ENCODE results near the gene TCP1.

Gene TCP1

GRCh38 chr6:159789377-159790148 lies at the start of gene TCP1:
Gene TCP1 (minus strand): TSS chr6:159789602. CDS start chr6:159789468, 134 bp downstream.
- H3K36me3 ChIP-seq (ENCODE audit: insufficient read depth, low read length): peaks cover 64% of the 10 kb centered on the region

GRCh38 chr6:159838020-159838744 lies 48.8 kb upstream of the TCP1 start:
- no peak overlapping the region for H3K27ac ChIP-seq

More at GRCh38 chr6:159789377-159790148, at the start of gene TCP1:
- peak; percentile 99 for DNase-seq (ENCODE audit: low read depth, low spot score)
- H3K27ac ChIP-seq: peak within 1 kb of the TSS; percentile 90
- TF ChIP-seq FOXP2 (optimal IDR thresholded peaks at IDR 0.05; ENCODE audit: control extremely low read depth, extremely low read length, insufficient read depth): peak; percentile 78
- no peak for TF ChIP-seq EZH2 (IDR thresholded peaks at IDR 0.05)
- peak; percentile 99 for TF ChIP-seq POLR2AphosphoS5 (IDR thresholded peaks at IDR 0.05; ENCODE audit: borderline replicate concordance, low read depth, low read length)
- H3K9ac ChIP-seq (ENCODE audit: insufficient read length): peak within 1 kb of the TSS; percentile 99
- no peaks in the 10 kb centered on the region for H3K9me3 ChIP-seq (ENCODE audit: low read depth, low read length)
- peak within 1 kb of the TSS; percentile 89 for H3K4me3 ChIP-seq

GRCh38 chr6:159837511-159837910 lies 48.1 kb upstream of the TCP1 start:
- Histone ChIP-seq H3K9ac (ENCODE audit: insufficient read length) (no peak overlapping the region), H3K36me3 (ENCODE audit: insufficient read depth, low read length) (no peaks in the 10 kb centered on the region), H3K9me3 (ENCODE audit: low read depth, low read length) (no peaks in the 10 kb centered on the region), H3K4me3 (no peak overlapping the region), H3K27ac (no peak overlapping the region)
- DNase-seq (ENCODE audit: low read depth, low spot score): no peak
- TF ChIP-seq EZH2 (IDR thresholded peaks at IDR 0.05) (no peak), FOXP2 (optimal IDR thresholded peaks at IDR 0.05; ENCODE audit: control extremely low read depth, extremely low read length, insufficient read depth) (no peak), POLR2AphosphoS5 (IDR thresholded peaks at IDR 0.05; ENCODE audit: borderline replicate concordance, low read depth, low read length) (no peak)

More at GRCh38 chr6:159838020-159838744, 48.8 kb upstream of the TCP1 start:
- Histone ChIP-seq H3K9ac (ENCODE audit: insufficient read length) (no peak overlapping the region), H3K36me3 (ENCODE audit: insufficient read depth, low read length) (no peaks in the 10 kb centered on the region), H3K4me3 (no peak overlapping the region), H3K9me3 (ENCODE audit: low read depth, low read length) (no peaks in the 10 kb centered on the region)
- no peak for DNase-seq (ENCODE audit: low read depth, low spot score)
- TF ChIP-seq EZH2 (IDR thresholded peaks at IDR 0.05): no peak
- TF ChIP-seq FOXP2 (optimal IDR thresholded peaks at IDR 0.05; ENCODE audit: control extremely low read depth, extremely low read length, insufficient read depth): no peak
- no peak for TF ChIP-seq POLR2AphosphoS5 (IDR thresholded peaks at IDR 0.05; ENCODE audit: borderline replicate concordance, low read depth, low read length)

GRCh38 chr6:159836718-159837490 lies 47.5 kb upstream of the TCP1 start:
- Histone ChIP-seq H3K9me3 (ENCODE audit: low read depth, low read length) (no peaks in the 10 kb centered on the region), H3K36me3 (ENCODE audit: insufficient read depth, low read length) (no peaks in the 10 kb centered on the region), H3K27ac (no peak overlapping the region), H3K4me3 (no peak overlapping the region), H3K9ac (ENCODE audit: insufficient read length) (no peak overlapping the region)
- DNase-seq (ENCODE audit: low read depth, low spot score): no peak
- TF ChIP-seq EZH2 (IDR thresholded peaks at IDR 0.05): no peak
- no peak for TF ChIP-seq FOXP2 (optimal IDR thresholded peaks at IDR 0.05; ENCODE audit: control extremely low read depth, extremely low read length, insufficient read depth)
- TF ChIP-seq POLR2AphosphoS5 (IDR thresholded peaks at IDR 0.05; ENCODE audit: borderline replicate concordance, low read depth, low read length): no peak

GRCh38 chr6:159833997-159834603 lies 44.7 kb upstream of the TCP1 start:
- no peak overlapping the region for H3K4me3 ChIP-seq
- no peak overlapping the region for H3K9ac ChIP-seq (ENCODE audit: insufficient read length)
- no peak for DNase-seq (ENCODE audit: low read depth, low spot score)
- no peaks in the 10 kb centered on the region for H3K9me3 ChIP-seq (ENCODE audit: low read depth, low read length)
- no peak for TF ChIP-seq FOXP2 (optimal IDR thresholded peaks at IDR 0.05; ENCODE audit: control extremely low read depth, extremely low read length, insufficient read depth)
- no peak for TF ChIP-seq POLR2AphosphoS5 (IDR thresholded peaks at IDR 0.05; ENCODE audit: borderline replicate concordance, low read depth, low read length)
- TF ChIP-seq EZH2 (IDR thresholded peaks at IDR 0.05): no peak
- no peaks in the 10 kb centered on the region for H3K36me3 ChIP-seq (ENCODE audit: insufficient read depth, low read length)
- H3K27ac ChIP-seq: no peak overlapping the region

DNA sequence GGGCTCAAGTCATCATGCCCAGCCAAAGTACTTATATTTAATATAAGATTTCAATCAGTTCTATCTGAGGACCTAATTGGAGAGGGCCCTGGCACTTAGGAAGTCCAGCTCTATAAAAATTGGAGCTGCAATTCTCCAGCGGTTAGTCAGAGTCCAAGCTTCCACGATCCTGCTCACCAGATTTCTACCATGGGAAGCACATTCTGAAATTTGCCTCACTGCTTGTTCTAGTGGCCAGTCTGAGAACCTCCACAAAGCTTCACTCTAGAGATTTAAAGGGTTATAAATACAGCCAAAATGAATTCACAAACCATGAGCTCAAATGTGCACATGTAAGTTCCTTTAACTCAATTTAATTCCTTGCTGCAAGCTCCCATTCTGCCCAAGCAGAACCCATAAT lies 44.2 kb upstream of the TCP1 start:
- Histone ChIP-seq H3K9ac (ENCODE audit: insufficient read length) (no peak overlapping the region), H3K27ac (no peak overlapping the region), H3K4me3 (no peak overlapping the region), H3K36me3 (ENCODE audit: insufficient read depth, low read length) (no peaks in the 10 kb centered on the region), H3K9me3 (ENCODE audit: low read depth, low read length) (no peaks in the 10 kb centered on the region)
- DNase-seq (ENCODE audit: low read depth, low spot score): no peak
- TF ChIP-seq EZH2 (IDR thresholded peaks at IDR 0.05): no peak
- no peak for TF ChIP-seq POLR2AphosphoS5 (IDR thresholded peaks at IDR 0.05; ENCODE audit: borderline replicate concordance, low read depth, low read length)
- TF ChIP-seq FOXP2 (optimal IDR thresholded peaks at IDR 0.05; ENCODE audit: control extremely low read depth, extremely low read length, insufficient read depth): no peak

GRCh38 chr6:159832946-159833345 lies 43.5 kb upstream of the TCP1 start:
- Histone ChIP-seq H3K9ac (ENCODE audit: insufficient read length) (no peak overlapping the region), H3K36me3 (ENCODE audit: insufficient read depth, low read length) (no peaks in the 10 kb centered on the region), H3K9me3 (ENCODE audit: low read depth, low read length) (no peaks in the 10 kb centered on the region), H3K4me3 (no peak overlapping the region), H3K27ac (no peak overlapping the region)
- TF ChIP-seq POLR2AphosphoS5 (IDR thresholded peaks at IDR 0.05; ENCODE audit: borderline replicate concordance, low read depth, low read length): no peak
- TF ChIP-seq EZH2 (IDR thresholded peaks at IDR 0.05): no peak
- no peak for TF ChIP-seq FOXP2 (optimal IDR thresholded peaks at IDR 0.05; ENCODE audit: control extremely low read depth, extremely low read length, insufficient read depth)
- DNase-seq (ENCODE audit: low read depth, low spot score): no peak
